AG09319 (cell line): ENCODE results near the gene PTGR1.

ENCODE experiments used
- DNase-seq: peaks from one replicate; pipeline ENCODE4 v3.0.0-alpha.2; 2010; ENCODE audit warnings: low read depth; ENCODE audit errors: extremely low read depth
- TF ChIP-seq, protein P1 (sequence below): IDR thresholded peaks from 2 replicates; pipeline ENCODE4 v1.5.1; 2011; ENCODE audit warnings: low read depth, mild to moderate bottlenecking, inconsistent platforms, low read length, moderate library complexity

The PTGR1 gene

DNA sequence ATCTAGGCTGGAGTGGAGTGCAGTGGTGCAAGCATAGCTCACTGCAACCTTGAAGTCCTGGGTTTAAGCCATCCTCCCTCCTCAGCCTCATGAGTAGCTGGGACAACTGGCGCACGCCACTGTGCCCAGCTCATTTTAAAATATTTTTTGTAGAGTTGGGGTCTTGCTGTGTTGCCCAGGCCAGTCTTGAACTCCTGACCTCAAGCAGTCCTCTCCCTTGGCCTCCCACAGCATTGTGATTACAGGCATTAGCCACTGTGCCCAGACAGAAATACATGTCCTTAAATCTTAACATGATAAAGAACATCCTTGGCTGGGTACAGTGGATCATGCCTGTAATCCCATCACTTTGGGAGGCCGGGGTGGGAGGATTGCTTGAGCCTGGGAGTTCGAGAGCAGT is 67.7 kb downstream of the PTGR1 start:
- TF ChIP-seq, protein P1, sequence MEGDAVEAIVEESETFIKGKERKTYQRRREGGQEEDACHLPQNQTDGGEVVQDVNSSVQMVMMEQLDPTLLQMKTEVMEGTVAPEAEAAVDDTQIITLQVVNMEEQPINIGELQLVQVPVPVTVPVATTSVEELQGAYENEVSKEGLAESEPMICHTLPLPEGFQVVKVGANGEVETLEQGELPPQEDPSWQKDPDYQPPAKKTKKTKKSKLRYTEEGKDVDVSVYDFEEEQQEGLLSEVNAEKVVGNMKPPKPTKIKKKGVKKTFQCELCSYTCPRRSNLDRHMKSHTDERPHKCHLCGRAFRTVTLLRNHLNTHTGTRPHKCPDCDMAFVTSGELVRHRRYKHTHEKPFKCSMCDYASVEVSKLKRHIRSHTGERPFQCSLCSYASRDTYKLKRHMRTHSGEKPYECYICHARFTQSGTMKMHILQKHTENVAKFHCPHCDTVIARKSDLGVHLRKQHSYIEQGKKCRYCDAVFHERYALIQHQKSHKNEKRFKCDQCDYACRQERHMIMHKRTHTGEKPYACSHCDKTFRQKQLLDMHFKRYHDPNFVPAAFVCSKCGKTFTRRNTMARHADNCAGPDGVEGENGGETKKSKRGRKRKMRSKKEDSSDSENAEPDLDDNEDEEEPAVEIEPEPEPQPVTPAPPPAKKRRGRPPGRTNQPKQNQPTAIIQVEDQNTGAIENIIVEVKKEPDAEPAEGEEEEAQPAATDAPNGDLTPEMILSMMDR, result no peak
- no peak for DNase-seq

DNA sequence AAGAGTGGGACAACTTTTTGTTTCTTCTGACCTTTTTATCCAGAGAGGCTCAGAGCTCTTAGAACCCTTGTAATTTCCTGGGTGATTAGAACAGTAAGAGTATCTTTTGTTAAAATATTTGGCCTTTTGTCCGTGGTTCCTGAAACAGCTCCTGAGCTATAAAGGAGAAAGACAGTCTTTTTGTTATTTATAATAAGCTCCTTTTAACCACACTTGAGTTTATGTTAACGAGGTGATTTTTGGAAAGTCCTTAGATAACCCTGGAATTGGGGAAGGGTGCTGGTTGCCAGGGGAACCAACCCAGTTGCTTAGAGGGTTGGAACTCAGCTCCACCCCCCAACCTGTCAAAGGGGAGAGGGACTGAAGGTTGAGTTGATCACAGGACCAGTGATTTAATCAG is 69.7 kb downstream of the PTGR1 start:
- no peak for DNase-seq
- TF ChIP-seq, protein P1, result no peak

DNA sequence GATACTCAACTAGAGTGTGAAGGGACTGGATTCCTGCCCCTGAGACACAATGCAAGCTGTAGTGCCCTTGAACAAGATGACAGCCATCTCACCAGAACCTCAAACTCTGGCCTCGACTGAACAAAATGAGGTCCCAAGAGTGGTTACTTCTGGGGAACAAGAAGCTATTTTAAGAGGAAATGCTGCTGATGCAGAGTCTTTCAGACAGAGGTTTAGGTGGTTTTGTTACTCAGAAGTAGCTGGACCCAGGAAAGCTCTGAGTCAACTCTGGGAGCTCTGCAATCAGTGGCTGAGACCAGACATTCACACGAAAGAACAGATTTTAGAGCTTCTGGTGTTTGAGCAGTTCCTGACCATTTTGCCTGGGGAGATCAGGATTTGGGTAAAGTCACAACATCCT is 72.1 kb downstream of the PTGR1 start:
- no peak for DNase-seq
- TF ChIP-seq, protein P1, result no peak

DNA sequence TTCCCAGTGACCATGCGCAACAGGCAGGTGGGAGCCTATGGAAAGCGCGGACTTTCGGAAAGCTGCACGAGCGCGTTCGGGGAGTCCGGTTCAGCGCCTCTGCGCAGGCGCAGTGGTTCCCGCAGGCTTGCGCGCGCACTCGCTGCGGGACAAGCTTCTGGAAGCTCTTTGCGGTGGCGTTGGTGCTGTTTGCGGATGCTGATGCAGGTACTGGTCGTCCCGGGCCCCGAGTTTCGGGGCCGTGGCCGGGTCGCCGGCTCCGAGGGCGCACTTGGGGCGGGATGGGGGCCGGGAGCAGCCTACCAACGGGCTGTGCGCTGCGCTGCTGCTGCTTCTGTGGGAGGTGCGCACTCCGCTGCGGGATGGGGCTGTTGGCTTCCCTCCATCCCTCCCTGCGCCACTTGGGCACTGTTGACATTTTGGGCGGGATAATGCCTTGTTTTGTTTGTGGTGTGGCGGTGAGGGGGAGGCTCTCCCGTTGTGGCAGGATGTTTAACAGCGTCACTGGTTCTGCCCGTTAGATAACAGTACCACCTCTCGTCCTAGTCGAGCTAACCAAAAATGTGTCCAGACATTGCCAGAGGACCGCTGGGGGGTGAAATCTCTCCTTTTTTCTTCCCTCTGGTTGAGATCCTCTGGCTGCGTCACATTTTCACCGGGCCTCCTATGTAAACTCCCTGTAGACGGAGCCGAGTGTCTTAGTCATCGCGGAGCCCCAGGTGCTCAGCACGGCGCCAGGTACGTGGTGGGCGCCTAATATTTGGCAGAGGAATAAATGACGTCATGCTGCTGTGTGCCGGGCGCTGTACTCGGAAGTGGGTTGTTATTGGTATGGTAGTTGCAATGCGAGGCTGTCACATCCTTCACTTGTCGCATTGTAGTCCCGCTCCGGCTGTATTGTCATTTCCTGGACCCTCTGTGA is 74.1 kb downstream of the PTGR1 start, which contains the start of gene ZNF483:
Gene ZNF483, plus strand, starts transcription at position 124 of the 922 bp plus-strand sequence. CDS start 2,217 bp downstream, outside the sequence.
- peak; percentile 25 for DNase-seq
- TF ChIP-seq, protein P1, result no peak

DNA sequence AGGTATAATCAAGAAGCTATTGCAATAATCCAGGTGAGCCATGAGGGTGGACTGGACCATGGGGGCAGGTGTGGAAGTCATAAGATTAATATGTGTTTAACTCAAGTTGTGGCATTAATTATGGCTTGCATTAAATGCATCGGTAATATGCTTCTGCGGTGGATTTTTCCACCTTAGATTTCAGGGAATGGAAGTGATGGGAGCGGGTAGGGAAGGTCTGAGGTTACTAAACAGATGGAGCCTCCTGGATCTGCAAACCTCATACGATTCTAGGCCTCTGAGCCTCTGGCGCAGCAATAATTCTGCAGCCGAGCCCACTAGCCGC is 74.8 kb downstream of the PTGR1 start:
- TF ChIP-seq, protein P1, result no peak
- no peak for DNase-seq

DNA sequence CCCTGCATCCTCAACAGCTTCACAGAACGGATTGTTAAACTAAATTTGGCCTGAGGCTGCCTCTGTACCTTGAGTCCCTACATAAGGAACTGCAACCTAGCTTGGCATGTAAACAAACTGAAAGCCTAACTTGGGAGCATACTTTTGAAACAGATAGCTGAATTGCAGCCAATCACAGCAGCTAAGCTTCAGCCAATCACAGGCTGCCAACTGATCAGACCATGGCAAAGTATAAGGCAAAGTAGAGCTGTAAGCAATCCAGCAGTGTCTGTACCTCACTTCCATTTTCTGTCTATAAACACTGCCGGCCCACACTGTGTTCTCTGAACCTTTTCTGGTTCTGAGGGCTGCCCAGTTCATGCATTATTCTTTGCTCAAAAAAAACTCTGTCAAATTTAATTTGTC is 83.4 kb downstream of the PTGR1 start:
- TF ChIP-seq, protein P1, result no peak
- no peak for DNase-seq

DNA sequence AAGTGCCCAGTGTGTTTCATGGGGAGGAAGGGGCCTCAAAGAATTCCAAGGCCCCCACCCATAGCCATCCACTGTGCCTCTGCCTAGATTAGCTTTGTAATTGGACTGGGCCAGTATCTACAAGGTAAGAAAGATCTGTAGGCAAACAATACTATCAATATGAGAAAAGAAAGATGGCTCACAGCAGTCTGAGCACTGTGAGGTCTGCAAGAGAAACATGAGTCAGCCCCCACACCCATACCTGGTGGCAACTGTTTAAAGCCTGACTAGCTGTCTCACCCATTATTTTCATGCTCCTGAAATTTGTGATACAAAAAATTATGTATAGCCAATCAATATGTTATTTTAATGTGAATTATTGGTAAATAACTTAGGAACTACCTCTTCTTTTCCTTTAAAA is 84.5 kb downstream of the PTGR1 start:
- DNase-seq, result no peak
- TF ChIP-seq, protein P1, result no peak
